Measurements from ENCODE around the gene SBF2.

SBF2 gene

DNA sequence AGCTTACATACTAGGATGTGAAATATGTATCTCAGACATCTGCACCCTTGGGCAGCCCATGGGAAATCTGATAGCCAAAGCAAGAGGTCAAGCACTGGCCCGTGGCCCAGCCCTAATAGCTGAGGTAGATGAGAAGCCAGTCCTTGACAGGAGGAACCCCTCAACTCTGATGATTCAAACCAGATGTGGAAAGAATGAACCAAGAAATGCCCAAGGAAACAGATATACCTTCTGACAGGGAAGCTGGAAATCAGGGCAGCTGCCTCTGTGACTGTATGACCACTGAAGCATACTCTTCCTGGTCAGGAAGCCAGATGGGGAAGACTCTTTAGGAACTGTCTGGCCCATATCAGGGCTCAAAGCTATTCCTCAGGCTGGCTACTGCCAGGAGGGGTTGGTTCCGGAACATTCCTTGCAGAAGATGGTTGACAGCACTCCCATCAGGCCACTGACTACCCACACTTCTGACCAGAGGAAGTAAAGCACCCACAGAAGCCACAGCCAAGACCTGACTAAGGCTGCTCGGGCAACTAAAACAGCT, 506.0 kb downstream of the SBF2 start:
- no peak for DNase-seq (ENCODE audit: extremely low read depth in 1 of 2, low read depth in 1 of 2)

- no peak for DNase-seq (ENCODE audit: extremely low read depth in 1 of 2, low read depth in 1 of 2)
Measured at GRCh38 chr11:9787260-9787659, 506.8 kb downstream of the SBF2 start.

GRCh38 chr11:9784602-9785315, 509.3 kb downstream of the SBF2 start:
- DNase-seq (ENCODE audit: extremely low read depth in 1 of 2, low read depth in 1 of 2), result no peak

- DNase-seq (ENCODE audit: extremely low read depth in 1 of 2, low read depth in 1 of 2), result no peak
Measured at GRCh38 chr11:9783986-9784385, 510.0 kb downstream of the SBF2 start.

GRCh38 chr11:9780929-9781328, 513.1 kb downstream of the SBF2 start:
- DNase-seq (ENCODE audit: extremely low read depth in 1 of 2, low read depth in 1 of 2), result no peak

DNA sequence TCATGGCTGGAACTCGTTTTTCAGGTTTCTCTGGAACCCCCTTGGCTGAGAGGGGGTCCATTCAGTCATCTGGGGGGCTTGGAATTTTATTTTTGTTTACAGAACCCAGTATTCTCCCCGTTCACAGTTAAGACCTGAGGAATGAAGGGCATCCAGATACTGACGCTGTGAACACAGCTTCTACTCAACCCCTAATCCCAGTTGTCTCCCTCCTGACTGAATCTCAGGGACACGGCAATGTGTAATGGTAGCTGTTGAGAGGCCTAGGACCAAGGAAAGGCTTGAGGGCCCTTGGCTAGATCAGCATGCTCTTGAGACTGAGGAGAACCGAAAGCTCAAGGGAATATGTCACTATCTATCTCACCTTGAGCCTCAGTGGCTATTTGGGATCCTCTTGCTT, 516.5 kb downstream of the SBF2 start:
- no peak for DNase-seq (ENCODE audit: extremely low read depth in 1 of 2, low read depth in 1 of 2)

DNA sequence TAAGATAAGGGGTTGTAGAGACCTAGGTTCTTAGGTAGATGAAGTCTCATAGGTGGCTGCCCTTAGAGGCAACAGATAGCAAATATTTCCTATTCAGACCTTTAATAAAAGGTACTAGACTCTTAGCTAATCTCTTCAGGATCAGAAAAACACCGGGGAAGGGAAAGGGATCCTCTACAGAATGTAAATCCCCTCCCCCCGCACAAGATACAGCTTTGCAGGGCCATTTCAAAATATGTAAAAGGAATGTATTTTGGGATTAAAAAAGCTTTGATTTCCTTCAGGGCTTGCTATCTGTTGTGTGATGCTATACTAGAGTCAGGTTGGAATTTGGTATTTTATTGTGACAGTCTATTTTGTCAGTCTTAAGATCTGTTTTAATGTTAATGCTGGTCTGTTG, 517.0 kb downstream of the SBF2 start:
- DNase-seq (ENCODE audit: extremely low read depth in 1 of 2, low read depth in 1 of 2), result no peak

DNA sequence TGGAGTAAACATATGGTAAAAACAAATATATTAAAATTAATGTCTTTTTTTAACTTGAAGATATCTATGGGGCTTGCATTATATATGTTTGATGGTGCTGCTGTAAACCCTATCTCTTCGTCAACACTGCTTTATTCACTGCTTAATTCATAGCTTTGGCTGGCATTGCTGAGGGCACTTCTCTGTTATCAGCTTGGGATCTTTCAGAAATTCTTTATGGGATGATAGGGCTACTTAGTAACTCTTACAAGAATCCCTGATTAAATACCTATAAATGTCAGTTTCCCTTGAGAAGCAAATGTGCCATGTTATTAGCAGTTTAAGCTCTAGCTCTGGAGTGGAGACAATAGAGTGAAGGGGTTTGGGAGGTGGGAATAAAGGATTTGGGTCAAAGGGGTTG, 517.8 kb downstream of the SBF2 start:
- no peak for DNase-seq (ENCODE audit: extremely low read depth in 1 of 2, low read depth in 1 of 2)

GRCh38 chr11:9775398-9775779, 518.6 kb downstream of the SBF2 start:
- no peak for DNase-seq (ENCODE audit: extremely low read depth in 1 of 2, low read depth in 1 of 2)

- DNase-seq (ENCODE audit: extremely low read depth in 1 of 2, low read depth in 1 of 2), result no peak
Measured at GRCh38 chr11:9774591-9775397, 519.2 kb downstream of the SBF2 start.

- no peak for DNase-seq (ENCODE audit: extremely low read depth in 1 of 2, low read depth in 1 of 2)
Measured at GRCh38 chr11:9774109-9774508, 519.9 kb downstream of the SBF2 start.

- no peak for DNase-seq (ENCODE audit: extremely low read depth in 1 of 2, low read depth in 1 of 2)
Measured at GRCh38 chr11:9773524-9773923, 520.5 kb downstream of the SBF2 start.

- no peak for DNase-seq (ENCODE audit: extremely low read depth in 1 of 2, low read depth in 1 of 2)
Measured at GRCh38 chr11:9772218-9772617, 521.8 kb downstream of the SBF2 start.

GRCh38 chr11:9771071-9771511, 522.9 kb downstream of the SBF2 start:
- DNase-seq (ENCODE audit: extremely low read depth in 1 of 2, low read depth in 1 of 2), result no peak

GRCh38 chr11:9769621-9770020, 524.4 kb downstream of the SBF2 start:
- DNase-seq (ENCODE audit: extremely low read depth in 1 of 2, low read depth in 1 of 2), result no peak

DNA sequence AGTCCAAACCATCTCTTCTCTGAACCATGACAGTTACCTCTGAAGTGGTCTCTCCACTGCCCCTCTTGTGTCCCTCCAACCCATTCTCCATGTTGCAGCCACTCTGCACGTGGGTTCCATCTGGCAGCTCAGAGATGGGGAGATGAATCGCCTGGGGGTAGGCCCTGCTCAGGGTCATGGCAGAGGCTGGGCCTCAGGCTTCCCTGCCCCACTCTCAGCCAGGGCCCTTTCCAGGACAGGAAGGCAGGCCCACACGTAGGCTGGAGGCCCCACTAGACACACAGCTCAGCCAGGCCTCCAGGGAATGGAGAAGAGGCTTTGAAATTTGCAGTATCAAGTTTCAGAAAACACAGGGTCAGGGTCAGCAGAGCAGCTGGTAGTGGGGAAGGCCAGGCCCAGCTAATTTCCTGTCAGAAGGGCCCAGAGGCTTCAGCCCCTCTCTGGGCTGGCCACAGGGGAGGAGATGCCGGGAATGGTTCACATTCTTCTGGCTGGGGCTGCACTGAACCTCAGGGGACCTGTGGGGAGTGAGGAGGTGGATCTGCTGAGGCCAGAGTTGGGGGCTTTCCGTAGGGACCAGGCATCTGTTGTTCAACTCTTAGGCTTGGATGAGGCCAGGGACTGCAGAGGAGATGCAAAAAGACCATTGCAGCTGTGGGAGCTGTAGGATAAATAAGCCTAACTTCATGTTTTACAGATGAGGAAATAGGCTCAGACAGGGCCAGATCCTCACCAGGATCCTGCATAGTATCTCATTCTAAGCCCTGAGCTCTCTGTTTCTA, 528.5 kb downstream of the SBF2 start:
- DNase-seq (ENCODE audit: extremely low read depth in 1 of 2, low read depth in 1 of 2), result no peak

DNA sequence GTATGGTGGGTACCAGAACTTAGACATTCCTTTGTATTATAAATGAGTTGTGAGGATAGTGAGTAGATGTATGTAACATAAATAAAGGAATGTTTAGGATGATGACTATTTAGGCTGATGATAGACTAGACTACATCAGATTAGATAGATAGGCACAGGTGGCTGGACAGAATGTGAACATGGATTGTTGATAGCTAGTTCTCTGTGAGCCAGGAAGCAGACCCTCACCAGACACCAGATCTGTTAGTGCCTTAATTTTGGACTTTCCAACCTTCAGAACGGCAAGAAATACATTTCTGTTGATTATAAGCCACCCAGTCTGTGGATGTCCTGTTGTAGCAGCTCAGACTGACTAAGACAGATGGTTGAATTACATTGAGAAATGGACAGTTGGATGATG, 530.7 kb downstream of the SBF2 start:
- no peak for DNase-seq (ENCODE audit: extremely low read depth in 1 of 2, low read depth in 1 of 2)

GRCh38 chr11:9762531-9762930, 531.5 kb downstream of the SBF2 start:
- DNase-seq (ENCODE audit: extremely low read depth in 1 of 2, low read depth in 1 of 2), result no peak

DNA sequence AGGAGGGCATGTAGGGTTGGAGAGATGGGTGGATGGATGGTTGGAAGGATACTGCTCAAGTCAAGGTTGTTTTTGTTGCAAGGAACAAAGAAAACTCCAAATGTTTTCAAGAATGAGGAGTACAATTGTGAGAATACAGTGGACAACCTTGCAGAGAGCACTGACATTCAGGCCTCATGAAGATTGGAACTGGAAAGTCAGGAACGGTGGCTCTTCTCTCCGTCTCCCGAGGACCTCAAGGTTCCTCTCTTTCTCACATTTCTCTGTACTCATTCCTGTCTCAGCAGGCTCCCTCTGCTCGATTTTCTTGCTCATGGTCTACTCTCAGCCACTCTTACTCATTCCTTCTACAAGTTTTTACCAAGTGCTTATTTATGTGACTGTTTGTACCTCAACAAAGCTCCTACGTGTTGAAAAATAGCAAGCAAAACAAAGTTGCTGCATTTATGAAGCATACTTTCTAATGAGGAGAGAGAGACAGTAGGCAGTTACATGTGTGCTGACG, 532.5 kb downstream of the SBF2 start:
- no peak for DNase-seq (ENCODE audit: extremely low read depth in 1 of 2, low read depth in 1 of 2)

- no peak for DNase-seq (ENCODE audit: extremely low read depth in 1 of 2, low read depth in 1 of 2)
Measured at GRCh38 chr11:9760193-9760575, 533.8 kb downstream of the SBF2 start.

DNA sequence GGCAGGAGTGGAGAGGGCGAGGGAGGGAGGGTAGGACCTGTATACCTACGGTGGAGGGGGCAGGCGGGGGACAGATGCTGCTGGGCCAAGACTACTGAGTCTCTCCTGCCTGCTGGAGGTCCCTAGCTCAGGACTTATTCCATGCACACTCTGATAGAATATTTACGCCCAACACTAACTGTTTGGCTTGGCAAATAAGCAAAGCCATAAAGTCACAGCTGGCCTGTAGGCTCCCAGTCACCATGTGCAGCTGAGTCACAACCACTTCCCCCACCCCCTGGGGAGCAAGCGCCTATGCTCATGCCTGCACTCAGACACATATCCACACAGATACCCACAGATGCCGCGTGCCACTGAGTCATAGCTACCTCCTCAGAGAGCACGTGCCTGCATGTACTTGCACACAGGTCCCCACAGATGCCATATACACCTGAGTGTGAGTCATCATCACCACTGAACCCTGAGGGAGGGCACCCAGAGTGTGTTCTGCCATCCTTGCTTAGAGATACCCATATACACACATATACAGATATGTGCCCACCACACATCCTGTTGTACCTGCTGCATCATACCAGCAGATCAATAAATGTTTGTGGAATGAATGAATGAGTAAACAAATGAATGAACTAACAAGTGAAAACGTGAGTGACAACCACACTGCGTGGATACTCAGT, 534.4 kb downstream of the SBF2 start:
- DNase-seq (ENCODE audit: extremely low read depth in 1 of 2, low read depth in 1 of 2), result peak; percentile 53 to 72

All from activated CD8-positive, alpha-beta memory T cell treated with anti-CD3 and anti-CD28 coated beads for 1 hour (primary cell).